WTC11 (cell line): ENCODE data around the gene DENR. TPM values are rescaled to one million over a fixed set of nuclear protein-coding genes. Genes with fewer than 3 reads are reported as not detected.

Experiments
- ATAC-seq: fragments of 200-7000 bp; cut with Tn5 transposase; 2 replicates; pipeline ENCODE4 v1.10.0; 2021; ENCODE audit warnings: mild to moderate bottlenecking, moderate library complexity
- CTCF ChIA-PET: fragments of 300-600 bp; sonication (Branson Sonifier 250); formaldehyde crosslinking; loops from one replicate; lab custom pipeline; 2021; ENCODE audit warnings: antibody characterized with exemption; lab: Charles Lee
- POLR2A ChIA-PET: fragments of 350-600 bp; sonication (Branson Sonifier 250); formaldehyde crosslinking; loops from one replicate; lab custom pipeline; 2021; ENCODE audit warnings: antibody characterized with exemption; lab: Charles Lee
- DNase-seq: peaks from one replicate; pipeline ENCODE4 v3.0.0; 2021; ENCODE audit warnings: low spot score
- H3K27ac Mint-ChIP-seq: 2 replicates; pipeline ENCODE4 v1.8.0; 2021; ENCODE audit warnings: mixed read lengths
- H3K27me3 Mint-ChIP-seq: 2 replicates; pipeline ENCODE4 v1.8.0; 2021; ENCODE audit warnings: low read depth, mild to moderate bottlenecking, moderate library complexity, mixed read lengths
- H3K36me3 Mint-ChIP-seq: 2 replicates; pipeline ENCODE4 v1.8.0; 2021; ENCODE audit warnings: mixed read lengths
- H3K4me1 Mint-ChIP-seq: 2 replicates; pipeline ENCODE4 v1.8.0; 2022; ENCODE audit warnings: mixed read lengths
- H3K4me3 Mint-ChIP-seq: 2 replicates; pipeline ENCODE4 v1.8.0; 2021; ENCODE audit warnings: mild to moderate bottlenecking, moderate library complexity, mixed read lengths
- H3K9me3 Mint-ChIP-seq: 2 replicates; pipeline ENCODE4 v1.8.0; 2021; ENCODE audit warnings: mixed read lengths
- CREM ChIP-seq: sonication (generic); formaldehyde crosslinking; IDR thresholded peaks from 2 replicates; pipeline ENCODE4 v1.8.1; 2022; ENCODE audit warnings: mild to moderate bottlenecking, missing genetic modification reagents, moderate library complexity
- ERG ChIP-seq: fragments of 250-450 bp; sonication (Bioruptor Pico); IDR thresholded peaks from 2 replicates; pipeline ENCODE4 v1.8.0; 2021; ENCODE audit warnings: mild to moderate bottlenecking
- ETV6 ChIP-seq: sonication (generic); formaldehyde crosslinking; IDR thresholded peaks from 2 replicates; pipeline ENCODE4 v1.8.1; 2022; ENCODE audit warnings: mild to moderate bottlenecking, missing genetic modification reagents
- GTF2I ChIP-seq: fragments of 250-450 bp; sonication (Bioruptor Pico); conservative IDR thresholded peaks from 2 replicates; pipeline ENCODE4 v1.4.0; 2021; ENCODE audit warnings: mild to moderate bottlenecking
- MAX ChIP-seq: sonication (generic); formaldehyde crosslinking; IDR thresholded peaks from 2 replicates; pipeline ENCODE4 v1.8.0; 2022; ENCODE audit warnings: mild to moderate bottlenecking, missing genetic modification reagents
- MXD4 ChIP-seq: fragments of 250-450 bp; sonication (Bioruptor Pico); IDR thresholded peaks from 2 replicates; pipeline ENCODE4 v1.8.0; 2021; ENCODE audit warnings: mild to moderate bottlenecking, moderate library complexity, borderline replicate concordance
- NR2C2 ChIP-seq: sonication (generic); formaldehyde crosslinking; IDR thresholded peaks from 2 replicates; pipeline ENCODE4 v1.8.0; 2022; ENCODE audit warnings: mild to moderate bottlenecking, missing genetic modification reagents
- TCF7 ChIP-seq: sonication (generic); formaldehyde crosslinking; IDR thresholded peaks from 2 replicates; pipeline ENCODE4 v1.8.0; 2022; ENCODE audit warnings: mild to moderate bottlenecking, low read depth, missing genetic modification reagents, moderate library complexity
- TP53 ChIP-seq: sonication (generic); formaldehyde crosslinking; IDR thresholded peaks from 2 replicates; pipeline ENCODE4 v1.8.1; 2023; ENCODE audit warnings: mild to moderate bottlenecking, missing genetic modification reagents
- ZBTB43 ChIP-seq: sonication (generic); formaldehyde crosslinking; IDR thresholded peaks from 2 replicates; pipeline ENCODE4 v1.8.1; 2023; ENCODE audit warnings: mild to moderate bottlenecking, missing genetic modification reagents
- ZNF121 ChIP-seq: sonication (generic); formaldehyde crosslinking; IDR thresholded peaks from 2 replicates; pipeline ENCODE4 v1.8.0; 2023; ENCODE audit warnings: missing genetic modification reagents
- ZNF219 ChIP-seq: sonication (generic); formaldehyde crosslinking; IDR thresholded peaks from 2 replicates; pipeline ENCODE4 v1.8.0; 2023; ENCODE audit warnings: missing genetic modification reagents, mild to moderate bottlenecking, borderline replicate concordance
- ZNF416 ChIP-seq: fragments of 250-450 bp; sonication (Bioruptor Pico); IDR thresholded peaks from 2 replicates; pipeline ENCODE4 v1.9.0; 2021; ENCODE audit warnings: mild to moderate bottlenecking, inconsistent platforms
- ZNF425 ChIP-seq: fragments of 250-450 bp; sonication (Bioruptor Pico); conservative IDR thresholded peaks from 2 replicates; pipeline ENCODE4 v1.9.0; 2021; ENCODE audit warnings: mild to moderate bottlenecking
- ZNF671 ChIP-seq: fragments of 250-450 bp; sonication (Bioruptor Pico); IDR thresholded peaks from 2 replicates; pipeline ENCODE4 v1.8.0; 2021; ENCODE audit warnings: mild to moderate bottlenecking
- ZSCAN18 ChIP-seq: fragments of 250-450 bp; sonication (Bioruptor Pico); IDR thresholded peaks from 2 replicates; pipeline ENCODE4 v2.1.2; 2022; ENCODE audit warnings: mild to moderate bottlenecking, moderate library complexity
- total RNA-seq: library from RNA; stranded (reverse); gene quantifications from 3 replicates; pipeline ENCODE4 v1.2.3, GENCODE V29; 2021
- TF ChIP-seq, protein P1 (sequence below): sonication (generic); formaldehyde crosslinking; IDR thresholded peaks from 2 replicates; pipeline ENCODE4 v1.8.1; 2023; ENCODE audit warnings: mild to moderate bottlenecking, missing genetic modification reagents, moderate library complexity
- TF ChIP-seq, protein P2 (sequence below): sonication (generic); formaldehyde crosslinking; IDR thresholded peaks from 2 replicates; pipeline ENCODE4 v1.8.0; 2023; ENCODE audit warnings: missing genetic modification reagents, mild to moderate bottlenecking, borderline replicate concordance
- TF ChIP-seq, protein P3 (sequence below): sonication (generic); formaldehyde crosslinking; IDR thresholded peaks from 2 replicates; pipeline ENCODE4 v1.8.1; 2022; ENCODE audit warnings: mild to moderate bottlenecking, missing genetic modification reagents, moderate library complexity, borderline replicate concordance
- TF ChIP-seq, protein P4 (sequence below): sonication (generic); formaldehyde crosslinking; IDR thresholded peaks from 2 replicates; pipeline ENCODE4 v1.8.0; 2022; ENCODE audit warnings: mild to moderate bottlenecking, missing genetic modification reagents

DENR gene
- total RNA-seq, 1 experiment from 2014 or later = 81.5 TPM

- peaks cover 3% of the 10 kb centered on the region for H3K36me3 Mint-ChIP-seq
- peaks cover 3% of the 10 kb centered on the region; the same call in 1 of the 2 replicates for H3K27me3 Mint-ChIP-seq
- H3K9me3 Mint-ChIP-seq = peaks cover 8% of the 10 kb centered on the region
- POLR2A ChIA-PET = no interaction called here
- TF ChIP-seq TCF7 (CRISPR knock-in tag) = no peak
- no peak for TF ChIP-seq ZSCAN18 (CRISPR knock-in tag)
- TF ChIP-seq ZNF219 = no peak
- TF ChIP-seq ETV6 (CRISPR knock-in tag) = no peak
- no peak for TF ChIP-seq ZBTB43 (CRISPR knock-in tag)
- no peak for TF ChIP-seq TP53 (CRISPR knock-in tag)
- TF ChIP-seq, protein P1, sequence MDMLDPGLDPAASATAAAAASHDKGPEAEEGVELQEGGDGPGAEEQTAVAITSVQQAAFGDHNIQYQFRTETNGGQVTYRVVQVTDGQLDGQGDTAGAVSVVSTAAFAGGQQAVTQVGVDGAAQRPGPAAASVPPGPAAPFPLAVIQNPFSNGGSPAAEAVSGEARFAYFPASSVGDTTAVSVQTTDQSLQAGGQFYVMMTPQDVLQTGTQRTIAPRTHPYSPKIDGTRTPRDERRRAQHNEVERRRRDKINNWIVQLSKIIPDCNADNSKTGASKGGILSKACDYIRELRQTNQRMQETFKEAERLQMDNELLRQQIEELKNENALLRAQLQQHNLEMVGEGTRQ (CRISPR knock-in tag) = no peak
- TF ChIP-seq NR2C2 = no peak
- TF ChIP-seq ZNF121 = no peak
- no peak for TF ChIP-seq MAX (CRISPR knock-in tag)
- no peak for TF ChIP-seq ZNF671
- no peak for TF ChIP-seq ZNF416 (CRISPR knock-in tag)
- TF ChIP-seq MXD4 (CRISPR knock-in tag) = no peak
- TF ChIP-seq CREM (CRISPR knock-in tag) = no peak
- TF ChIP-seq ERG (CRISPR knock-in tag) = no peak
- TF ChIP-seq, protein P2, sequence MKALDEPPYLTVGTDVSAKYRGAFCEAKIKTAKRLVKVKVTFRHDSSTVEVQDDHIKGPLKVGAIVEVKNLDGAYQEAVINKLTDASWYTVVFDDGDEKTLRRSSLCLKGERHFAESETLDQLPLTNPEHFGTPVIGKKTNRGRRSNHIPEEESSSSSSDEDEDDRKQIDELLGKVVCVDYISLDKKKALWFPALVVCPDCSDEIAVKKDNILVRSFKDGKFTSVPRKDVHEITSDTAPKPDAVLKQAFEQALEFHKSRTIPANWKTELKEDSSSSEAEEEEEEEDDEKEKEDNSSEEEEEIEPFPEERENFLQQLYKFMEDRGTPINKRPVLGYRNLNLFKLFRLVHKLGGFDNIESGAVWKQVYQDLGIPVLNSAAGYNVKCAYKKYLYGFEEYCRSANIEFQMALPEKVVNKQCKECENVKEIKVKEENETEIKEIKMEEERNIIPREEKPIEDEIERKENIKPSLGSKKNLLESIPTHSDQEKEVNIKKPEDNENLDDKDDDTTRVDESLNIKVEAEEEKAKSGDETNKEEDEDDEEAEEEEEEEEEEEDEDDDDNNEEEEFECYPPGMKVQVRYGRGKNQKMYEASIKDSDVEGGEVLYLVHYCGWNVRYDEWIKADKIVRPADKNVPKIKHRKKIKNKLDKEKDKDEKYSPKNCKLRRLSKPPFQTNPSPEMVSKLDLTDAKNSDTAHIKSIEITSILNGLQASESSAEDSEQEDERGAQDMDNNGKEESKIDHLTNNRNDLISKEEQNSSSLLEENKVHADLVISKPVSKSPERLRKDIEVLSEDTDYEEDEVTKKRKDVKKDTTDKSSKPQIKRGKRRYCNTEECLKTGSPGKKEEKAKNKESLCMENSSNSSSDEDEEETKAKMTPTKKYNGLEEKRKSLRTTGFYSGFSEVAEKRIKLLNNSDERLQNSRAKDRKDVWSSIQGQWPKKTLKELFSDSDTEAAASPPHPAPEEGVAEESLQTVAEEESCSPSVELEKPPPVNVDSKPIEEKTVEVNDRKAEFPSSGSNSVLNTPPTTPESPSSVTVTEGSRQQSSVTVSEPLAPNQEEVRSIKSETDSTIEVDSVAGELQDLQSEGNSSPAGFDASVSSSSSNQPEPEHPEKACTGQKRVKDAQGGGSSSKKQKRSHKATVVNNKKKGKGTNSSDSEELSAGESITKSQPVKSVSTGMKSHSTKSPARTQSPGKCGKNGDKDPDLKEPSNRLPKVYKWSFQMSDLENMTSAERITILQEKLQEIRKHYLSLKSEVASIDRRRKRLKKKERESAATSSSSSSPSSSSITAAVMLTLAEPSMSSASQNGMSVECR = no peak
- TF ChIP-seq, protein P3, sequence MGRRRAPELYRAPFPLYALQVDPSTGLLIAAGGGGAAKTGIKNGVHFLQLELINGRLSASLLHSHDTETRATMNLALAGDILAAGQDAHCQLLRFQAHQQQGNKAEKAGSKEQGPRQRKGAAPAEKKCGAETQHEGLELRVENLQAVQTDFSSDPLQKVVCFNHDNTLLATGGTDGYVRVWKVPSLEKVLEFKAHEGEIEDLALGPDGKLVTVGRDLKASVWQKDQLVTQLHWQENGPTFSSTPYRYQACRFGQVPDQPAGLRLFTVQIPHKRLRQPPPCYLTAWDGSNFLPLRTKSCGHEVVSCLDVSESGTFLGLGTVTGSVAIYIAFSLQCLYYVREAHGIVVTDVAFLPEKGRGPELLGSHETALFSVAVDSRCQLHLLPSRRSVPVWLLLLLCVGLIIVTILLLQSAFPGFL (CRISPR knock-in tag) = no peak
- TF ChIP-seq GTF2I (CRISPR knock-in tag) = no peak
- TF ChIP-seq ZNF425 (CRISPR knock-in tag) = no peak
- TF ChIP-seq, protein P4, sequence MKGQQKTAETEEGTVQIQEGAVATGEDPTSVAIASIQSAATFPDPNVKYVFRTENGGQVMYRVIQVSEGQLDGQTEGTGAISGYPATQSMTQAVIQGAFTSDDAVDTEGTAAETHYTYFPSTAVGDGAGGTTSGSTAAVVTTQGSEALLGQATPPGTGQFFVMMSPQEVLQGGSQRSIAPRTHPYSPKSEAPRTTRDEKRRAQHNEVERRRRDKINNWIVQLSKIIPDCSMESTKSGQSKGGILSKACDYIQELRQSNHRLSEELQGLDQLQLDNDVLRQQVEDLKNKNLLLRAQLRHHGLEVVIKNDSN (CRISPR knock-in tag) = no peak
- no peak overlapping the region for H3K4me3 Mint-ChIP-seq
- ATAC-seq (no peak), DNase-seq (no peak)
- no peaks in the 10 kb centered on the region for H3K4me1 Mint-ChIP-seq
- CTCF ChIA-PET = no interaction called here
- H3K27ac Mint-ChIP-seq = peak overlapping the region; percentile 48; the same call in 1 of the 2 replicates
Observed at GRCh38 chr12:122738571-122738970, 14.1 kb upstream of the DENR start.
